Testis (tissue), 3 donors: ENCODE measurements around the gene MUC2. TPM values are rescaled to one million over a fixed set of nuclear protein-coding genes. Genes with fewer than 3 reads are reported as not detected.

Experiments used
- DNase-seq: peaks from one replicate; pipeline ENCODE4 v3.0.0-alpha.2; 2019
- H3K27ac ChIP-seq, 2 donors: fragments of 200-600 bp; sonication (generic); one replicate each; pipeline ENCODE4 v1.5.1; 2019
- H3K27me3 ChIP-seq: fragments of 200-600 bp; sonication (generic); one replicate; pipeline ENCODE4 v1.5.1; 2019
- H3K36me3 ChIP-seq: fragments of 200-600 bp; sonication (generic); one replicate; pipeline ENCODE4 v1.5.1; 2017; ENCODE audit warnings: low read depth; ENCODE audit errors: missing control alignments
- H3K4me1 ChIP-seq: fragments of 200-600 bp; sonication (generic); one replicate; pipeline ENCODE4 v1.5.1; 2019
- H3K4me3 ChIP-seq, 2 donors: fragments of 200-600 bp; sonication (generic); one replicate each; pipeline ENCODE4 v1.5.1; 2017 to 2019
- H3K9me3 ChIP-seq: fragments of 200-600 bp; sonication (generic); one replicate; pipeline ENCODE4 v1.5.1; 2017
- POLR2A ChIP-seq: fragments of 450-650 bp; IDR thresholded peaks from one replicate; pipeline ENCODE4 v1.6.1; 2017; ENCODE audit warnings: antibody characterized with exemption, mild to moderate bottlenecking, moderate library complexity
- WGBS, 2 donors: methylation state at CpG; one replicate each; pipeline ENCODE4 v1.1.5; 2018; 5-methylcytosine and 5-hydroxymethylcytosine counted together
- intact Hi-C: fragments of 100-400 bp; cut with DNase I; formaldehyde crosslinking; loops from one replicate; pipeline ENCODE4 v1.15.1; 2023; ENCODE audit warnings: low total_unique reads
- polyA plus RNA-seq: library from polyadenylated mRNA; stranded (reverse); fragments of 350-450 nt; fragmentation: Illumina TruSeq; extraction: RNeasy Lipid Tissue Mini Kit (QIAGEN cat#74804); gene quantifications from one replicate; pipeline ENCODE4 v1.2.3, GENCODE V29; 2014; ENCODE audit warnings: low read depth, low replicate concordance; ENCODE audit not compliant: insufficient read depth
- total RNA-seq, 2 donors: library from RNA; depleted of rRNA; stranded (reverse); fragments of >200 nt; gene quantifications; one replicate each; pipeline ENCODE4 v1.2.3, GENCODE V29; 2016
- TF ChIP-seq, protein P1 (sequence below), 3 experiments: fragments of 450-650 bp in 2 of 3; fragments of 200-600 bp in 1 of 3; sonication (generic) in 1 of 3; IDR thresholded peaks; one replicate each; pipeline ENCODE4 v1.5.1; 2016 to 2019; ENCODE audit warnings: antibody characterized with exemption in 3 of 3, mild to moderate bottlenecking in 2 of 3, moderate library complexity in 1 of 3

MUC2 gene
- total and polyA plus RNA-seq, 3 donors from 2014 or later: 0.41 to 0.93 (median 0.47) TPM

DNA sequence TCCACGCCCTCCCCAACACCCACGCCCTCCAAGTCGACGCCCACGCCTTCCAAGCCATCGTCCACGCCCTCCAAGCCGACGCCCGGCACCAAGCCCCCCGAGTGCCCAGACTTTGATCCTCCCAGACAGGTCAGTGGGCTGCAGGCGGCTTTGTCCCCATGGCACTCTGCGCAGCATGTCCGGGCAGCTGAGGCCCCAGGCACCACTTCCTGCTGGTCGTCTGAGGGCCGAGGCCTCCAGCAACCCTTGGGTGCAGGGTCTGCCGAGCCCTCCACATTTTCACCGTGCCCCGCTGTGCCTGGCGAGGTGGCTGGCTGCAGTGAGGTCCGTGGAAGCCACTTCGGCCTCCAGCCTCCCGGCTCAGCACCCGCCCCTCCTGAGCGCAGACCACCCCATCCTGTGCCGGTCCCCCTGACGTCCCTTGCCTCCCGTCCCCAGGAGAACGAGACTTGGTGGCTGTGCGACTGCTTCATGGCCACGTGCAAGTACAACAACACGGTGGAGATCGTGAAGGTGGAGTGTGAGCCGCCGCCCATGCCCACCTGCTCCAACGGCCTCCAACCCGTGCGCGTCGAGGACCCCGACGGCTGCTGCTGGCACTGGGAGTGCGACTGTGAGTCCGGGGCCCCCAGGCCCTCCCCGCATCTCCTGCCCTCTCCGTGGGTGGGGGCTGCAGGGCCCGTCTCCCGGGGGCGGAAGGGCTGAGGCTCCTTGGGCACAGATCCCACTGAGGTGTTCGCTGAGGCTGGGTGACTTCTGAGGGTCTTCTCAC, 26.8 kb downstream of the MUC2 start:
- Histone ChIP-seq H3K4me1 (no peaks in the 10 kb centered on the region), H3K27me3 (no peaks in the 10 kb centered on the region), H3K4me3 (no peak overlapping the region), H3K27ac (no peak overlapping the region), H3K9me3 (no peaks in the 10 kb centered on the region), H3K36me3 (no peaks in the 10 kb centered on the region)
- 87 to 94% methylated on average over 30 to 47 of the region's 50 CpGs for WGBS, 2 donors
- DNase-seq: no peak
- TF ChIP-seq POLR2A: no peak
- TF ChIP-seq, protein P1, sequence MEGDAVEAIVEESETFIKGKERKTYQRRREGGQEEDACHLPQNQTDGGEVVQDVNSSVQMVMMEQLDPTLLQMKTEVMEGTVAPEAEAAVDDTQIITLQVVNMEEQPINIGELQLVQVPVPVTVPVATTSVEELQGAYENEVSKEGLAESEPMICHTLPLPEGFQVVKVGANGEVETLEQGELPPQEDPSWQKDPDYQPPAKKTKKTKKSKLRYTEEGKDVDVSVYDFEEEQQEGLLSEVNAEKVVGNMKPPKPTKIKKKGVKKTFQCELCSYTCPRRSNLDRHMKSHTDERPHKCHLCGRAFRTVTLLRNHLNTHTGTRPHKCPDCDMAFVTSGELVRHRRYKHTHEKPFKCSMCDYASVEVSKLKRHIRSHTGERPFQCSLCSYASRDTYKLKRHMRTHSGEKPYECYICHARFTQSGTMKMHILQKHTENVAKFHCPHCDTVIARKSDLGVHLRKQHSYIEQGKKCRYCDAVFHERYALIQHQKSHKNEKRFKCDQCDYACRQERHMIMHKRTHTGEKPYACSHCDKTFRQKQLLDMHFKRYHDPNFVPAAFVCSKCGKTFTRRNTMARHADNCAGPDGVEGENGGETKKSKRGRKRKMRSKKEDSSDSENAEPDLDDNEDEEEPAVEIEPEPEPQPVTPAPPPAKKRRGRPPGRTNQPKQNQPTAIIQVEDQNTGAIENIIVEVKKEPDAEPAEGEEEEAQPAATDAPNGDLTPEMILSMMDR (IDR thresholded peaks at IDR 0.05): no peak
- intact Hi-C loops: no loop called here

DNA sequence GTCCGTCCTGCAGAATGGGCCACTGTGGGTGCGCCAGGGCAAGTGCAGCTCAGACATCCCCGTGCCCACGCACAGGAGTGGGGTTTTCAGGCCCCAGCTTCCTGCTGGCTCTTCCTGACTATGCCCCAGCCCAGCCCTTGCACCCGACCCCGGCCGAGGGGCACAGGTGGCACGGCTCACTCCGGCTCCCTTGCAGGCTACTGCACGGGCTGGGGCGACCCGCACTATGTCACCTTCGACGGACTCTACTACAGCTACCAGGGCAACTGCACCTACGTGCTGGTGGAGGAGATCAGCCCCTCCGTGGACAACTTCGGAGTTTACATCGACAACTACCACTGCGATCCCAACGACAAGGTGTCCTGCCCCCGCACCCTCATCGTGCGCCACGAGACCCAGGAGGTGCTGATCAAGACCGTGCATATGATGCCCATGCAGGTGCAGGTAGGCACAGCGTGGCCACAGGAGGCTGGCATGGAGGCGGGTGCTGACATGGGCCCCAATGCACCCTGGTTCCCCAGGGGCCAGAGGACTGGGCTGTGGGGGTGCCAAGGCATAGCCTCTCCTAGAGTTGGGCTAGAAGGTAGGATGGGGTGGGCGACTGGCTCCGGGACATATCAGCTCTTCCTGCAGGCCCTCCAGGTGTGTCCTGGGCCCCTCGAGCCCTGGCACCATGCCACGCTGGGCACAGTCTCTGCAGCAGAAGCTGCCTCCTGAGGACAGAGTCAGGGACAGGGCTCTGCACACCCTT, 27.7 kb downstream of the MUC2 start:
- Histone ChIP-seq H3K9me3 (no peaks in the 10 kb centered on the region), H3K27ac (no peak overlapping the region), H3K27me3 (no peaks in the 10 kb centered on the region), H3K4me3 (no peak overlapping the region), H3K36me3 (no peaks in the 10 kb centered on the region), H3K4me1 (no peaks in the 10 kb centered on the region)
- TF ChIP-seq, protein P1 (IDR thresholded peaks at IDR 0.05): no peak
- TF ChIP-seq POLR2A: no peak
- 90 to 100% methylated on average over 11 to 28 of the region's 31 CpGs for whole genome bisulfite sequencing, 2 donors
- intact Hi-C loops: no loop called here
- DNase-seq: no peak

DNA sequence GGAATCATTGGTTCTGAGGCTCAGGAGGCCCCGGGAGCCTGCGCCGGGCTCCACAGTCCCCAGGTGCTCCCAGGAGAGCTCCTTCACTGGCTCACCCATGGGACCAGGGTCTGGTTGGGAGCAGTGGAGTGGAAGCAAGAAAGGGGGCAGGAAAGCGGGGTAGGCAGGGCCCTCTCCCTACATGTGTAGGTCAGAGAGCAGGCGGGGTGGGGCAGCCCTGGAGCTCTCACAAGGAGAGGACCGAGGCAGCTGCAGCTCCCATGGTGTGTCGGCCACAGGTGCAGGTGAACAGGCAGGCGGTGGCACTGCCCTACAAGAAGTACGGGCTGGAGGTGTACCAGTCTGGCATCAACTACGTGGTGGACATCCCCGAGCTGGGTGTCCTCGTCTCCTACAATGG, 28.3 kb downstream of the MUC2 start:
- DNase-seq: no peak
- TF ChIP-seq, protein P1 (IDR thresholded peaks at IDR 0.05): no peak
- TF ChIP-seq POLR2A: no peak
- Histone ChIP-seq H3K4me3 (no peak overlapping the region), H3K4me1 (no peaks in the 10 kb centered on the region), H3K27ac (no peak overlapping the region), H3K36me3 (no peaks in the 10 kb centered on the region), H3K9me3 (no peaks in the 10 kb centered on the region), H3K27me3 (no peaks in the 10 kb centered on the region)
- WGBS, 2 donors: 92 to 98% methylated on average over 4 to 9 of the region's 12 CpGs
- intact Hi-C loops: no loop called here

DNA sequence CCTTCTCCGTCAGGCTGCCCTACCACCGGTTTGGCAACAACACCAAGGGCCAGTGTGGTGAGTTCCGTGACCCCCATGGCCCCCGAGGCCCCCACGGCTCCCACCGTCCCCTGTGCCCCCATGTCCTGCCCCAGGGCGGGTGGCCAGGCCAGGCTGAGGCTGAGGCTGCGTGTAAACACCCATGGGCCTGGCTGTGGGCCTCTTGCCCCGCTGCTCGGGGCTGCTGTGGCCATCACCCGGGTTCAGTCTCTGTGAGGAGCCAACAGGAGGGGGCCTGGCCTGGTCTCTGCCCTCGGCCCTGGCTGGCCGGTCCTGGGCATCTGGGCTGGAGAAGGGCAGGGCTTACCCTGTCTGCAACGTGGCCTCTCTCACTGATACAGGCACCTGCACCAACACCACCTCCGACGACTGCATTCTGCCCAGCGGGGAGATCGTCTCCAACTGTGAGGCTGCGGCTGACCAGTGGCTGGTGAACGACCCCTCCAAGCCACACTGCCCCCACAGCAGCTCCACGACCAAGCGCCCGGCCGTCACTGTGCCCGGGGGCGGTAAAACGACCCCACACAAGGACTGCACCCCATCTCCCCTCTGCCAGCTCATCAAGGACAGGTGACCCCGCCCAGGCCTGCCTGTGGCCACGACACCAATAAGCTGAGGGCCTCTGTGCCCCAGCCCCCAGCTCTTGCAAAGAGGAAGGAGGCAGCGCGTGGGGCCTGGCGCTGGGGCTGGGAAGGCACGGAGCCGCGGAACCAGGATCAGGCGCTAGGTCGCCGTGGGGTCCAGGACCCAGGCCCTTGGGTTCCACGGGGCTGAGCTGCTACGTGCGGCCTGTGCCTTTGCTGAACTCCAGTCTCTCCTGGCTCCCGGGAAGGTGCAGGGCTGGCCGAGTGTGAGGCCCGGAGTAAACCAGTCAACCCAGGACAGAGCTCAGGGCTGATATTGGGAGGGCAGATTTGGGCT, 29.0 kb downstream of the MUC2 start:
- H3K4me1 ChIP-seq: no peaks in the 10 kb centered on the region
- no peaks in the 10 kb centered on the region for H3K36me3 ChIP-seq
- no peak overlapping the region for H3K4me3 ChIP-seq
- H3K27me3 ChIP-seq: no peaks in the 10 kb centered on the region
- WGBS, 2 donors: 85 to 86% methylated on average over 27 to 44 of the region's 44 CpGs
- TF ChIP-seq POLR2A: no peak
- TF ChIP-seq, protein P1 (IDR thresholded peaks at IDR 0.05): no peak
- no peaks in the 10 kb centered on the region for H3K9me3 ChIP-seq
- DNase-seq: no peak
- H3K27ac ChIP-seq: no peak overlapping the region
- intact Hi-C loops: no loop called here
